Gastroesophageal sphincter (tissue), 3 donors: Measurements from ENCODE around the gene BSPRY.

Experiments used
- POLR2A ChIP-seq, 2 donors: fragments of 450-650 bp; IDR thresholded peaks; one replicate each; pipeline ENCODE4 v1.6.1; 2017; ENCODE audit warnings: antibody characterized with exemption in 2 of 2, mild to moderate bottlenecking in 2 of 2, moderate library complexity in 1 of 2
- POLR2AphosphoS5 ChIP-seq: sonication (generic); formaldehyde crosslinking; IDR thresholded peaks from one replicate; pipeline ENCODE4 v1.6.1; 2017; ENCODE audit warnings: antibody characterized with exemption
- TF ChIP-seq, protein P1 (sequence below), 4 experiments: fragments of 200-600 bp in 2 of 4; fragments of 450-650 bp in 2 of 4; sonication (generic) in 1 of 4; IDR thresholded peaks; one replicate each; pipeline ENCODE4 v1.5.1; 2017 to 2019; ENCODE audit warnings: antibody characterized with exemption in 4 of 4, mild to moderate bottlenecking in 2 of 4, moderate library complexity in 2 of 4

DNA sequence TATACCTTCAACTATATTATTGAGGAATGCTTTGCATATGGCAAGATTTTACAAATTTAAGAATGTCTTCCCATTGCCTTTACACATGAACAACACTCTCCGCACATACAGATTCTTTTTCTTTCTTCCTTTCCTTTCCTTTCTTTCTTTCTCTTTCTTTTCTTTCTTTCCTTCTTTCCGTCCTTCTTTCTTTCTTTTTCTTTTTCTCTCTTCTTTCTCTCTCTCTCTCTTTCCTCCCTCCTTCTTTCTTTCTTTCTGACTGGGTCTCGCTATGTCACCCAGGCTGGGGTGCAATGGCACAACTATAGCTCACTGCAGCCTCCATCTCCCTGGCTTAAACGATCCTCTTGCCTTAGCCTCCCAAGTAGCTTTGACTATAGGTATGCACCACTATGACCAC lies 23.1 kb upstream of the BSPRY start:
- TF ChIP-seq, protein P1, sequence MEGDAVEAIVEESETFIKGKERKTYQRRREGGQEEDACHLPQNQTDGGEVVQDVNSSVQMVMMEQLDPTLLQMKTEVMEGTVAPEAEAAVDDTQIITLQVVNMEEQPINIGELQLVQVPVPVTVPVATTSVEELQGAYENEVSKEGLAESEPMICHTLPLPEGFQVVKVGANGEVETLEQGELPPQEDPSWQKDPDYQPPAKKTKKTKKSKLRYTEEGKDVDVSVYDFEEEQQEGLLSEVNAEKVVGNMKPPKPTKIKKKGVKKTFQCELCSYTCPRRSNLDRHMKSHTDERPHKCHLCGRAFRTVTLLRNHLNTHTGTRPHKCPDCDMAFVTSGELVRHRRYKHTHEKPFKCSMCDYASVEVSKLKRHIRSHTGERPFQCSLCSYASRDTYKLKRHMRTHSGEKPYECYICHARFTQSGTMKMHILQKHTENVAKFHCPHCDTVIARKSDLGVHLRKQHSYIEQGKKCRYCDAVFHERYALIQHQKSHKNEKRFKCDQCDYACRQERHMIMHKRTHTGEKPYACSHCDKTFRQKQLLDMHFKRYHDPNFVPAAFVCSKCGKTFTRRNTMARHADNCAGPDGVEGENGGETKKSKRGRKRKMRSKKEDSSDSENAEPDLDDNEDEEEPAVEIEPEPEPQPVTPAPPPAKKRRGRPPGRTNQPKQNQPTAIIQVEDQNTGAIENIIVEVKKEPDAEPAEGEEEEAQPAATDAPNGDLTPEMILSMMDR (IDR thresholded peaks at IDR 0.05): no peak
- TF ChIP-seq POLR2A (IDR thresholded peaks at IDR 0.05): no peak
- no peak for TF ChIP-seq POLR2AphosphoS5
